Gastroesophageal sphincter (tissue), 4 donors: ENCODE data around the gene ANKS1B. TPM values are rescaled to one million over a fixed set of nuclear protein-coding genes. Genes with fewer than 3 reads are reported as not detected.

ENCODE experiments used
- ATAC-seq: fragments of 150-250 bp; one replicate; pipeline ENCODE4 v1.9.1; 2016; ENCODE audit warnings: mild to moderate bottlenecking, moderate library complexity
- H3K27ac ChIP-seq, 4 donors: fragments of 200-600 bp; sonication (generic) in 3 of 4; 1 replicate in 3 of 4; 2 replicates in 1 of 4; pipeline ENCODE4 v1.5.1; 2016 to 2019
- H3K27me3 ChIP-seq: fragments of 200-600 bp; sonication (generic); one replicate; pipeline ENCODE4 v1.5.1; 2019
- H3K36me3 ChIP-seq, 2 donors: fragments of 200-600 bp; sonication (generic); one replicate each; pipeline ENCODE4 v1.5.1; 2019; ENCODE audit warnings: control low read depth in 1 of 2
- H3K4me1 ChIP-seq, 3 donors: fragments of 200-600 bp; sonication (generic); 1 replicate in 2 of 3; 2 replicates in 1 of 3; pipeline ENCODE4 v1.5.1; 2016 to 2019; ENCODE audit warnings: control low read depth in 2 of 3
- H3K4me3 ChIP-seq, 2 donors: fragments of 200-600 bp; sonication (generic); one replicate each; pipeline ENCODE4 v1.5.1; 2019; ENCODE audit warnings: mild to moderate bottlenecking in 1 of 2, moderate library complexity in 1 of 2
- H3K9me3 ChIP-seq, 3 donors: fragments of 200-600 bp; sonication (generic); one replicate each; pipeline ENCODE4 v1.5.1; 2017 to 2019; ENCODE audit warnings: control low read depth in 2 of 3
- EP300 ChIP-seq: sonication (generic); formaldehyde crosslinking; IDR thresholded peaks from one replicate; pipeline ENCODE4 v1.6.1; 2017; ENCODE audit warnings: antibody characterized with exemption, mild to moderate bottlenecking
- POLR2A ChIP-seq, 2 donors: fragments of 450-650 bp; IDR thresholded peaks; one replicate each; pipeline ENCODE4 v1.6.1; 2017; ENCODE audit warnings: antibody characterized with exemption in 2 of 2, mild to moderate bottlenecking in 2 of 2, moderate library complexity in 1 of 2
- POLR2AphosphoS5 ChIP-seq: sonication (generic); formaldehyde crosslinking; IDR thresholded peaks from one replicate; pipeline ENCODE4 v1.6.1; 2017; ENCODE audit warnings: antibody characterized with exemption
- WGBS, 2 donors: methylation state at CpG; one replicate each; pipeline ENCODE4 v1.1.5; 2018; ENCODE audit warnings: low coverage in 1 of 2; 5-methylcytosine and 5-hydroxymethylcytosine counted together
- total RNA-seq, 4 donors: library from RNA; depleted of rRNA; stranded (reverse); fragments of >200 nt; gene quantifications; one replicate each; pipeline ENCODE4 v1.1.0, GENCODE V29; 2016
- TF ChIP-seq, protein P1 (sequence below), 4 experiments: fragments of 200-600 bp in 2 of 4; fragments of 450-650 bp in 2 of 4; sonication (generic) in 1 of 4; IDR thresholded peaks; one replicate each; pipeline ENCODE4 v1.5.1; 2017 to 2019; ENCODE audit warnings: antibody characterized with exemption in 4 of 4, mild to moderate bottlenecking in 2 of 4, moderate library complexity in 2 of 4

ANKS1B gene
- total RNA-seq, 4 donors from 2014 or later = 9.9 to 31.1 (median 21.4) TPM

DNA sequence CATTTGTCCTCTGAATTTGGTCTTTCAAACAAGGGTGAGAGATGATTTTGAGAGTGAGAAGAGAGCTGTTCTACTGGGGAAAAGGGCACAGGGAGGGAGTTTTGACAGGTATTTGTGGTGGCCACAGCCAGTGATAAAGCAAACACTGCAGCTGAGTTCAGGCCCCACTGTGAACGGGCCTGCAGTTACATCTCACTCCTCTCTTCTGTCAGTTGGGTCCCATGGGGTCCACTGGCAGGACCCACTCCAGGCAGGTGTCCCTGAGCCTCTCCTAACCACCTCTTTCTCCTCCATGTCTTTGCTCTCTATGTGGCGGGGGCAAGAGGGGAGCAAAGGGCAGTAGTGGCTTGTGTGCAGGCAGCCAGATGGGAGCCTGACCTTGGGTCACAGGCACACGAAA, 1044.8 kb downstream of the ANKS1B start:
- Histone ChIP-seq H3K36me3 (no peaks in the 10 kb centered on the region), H3K9me3 (peaks cover 0 to 4% (median 0%) of the 10 kb centered on the region in 3 donors), H3K27me3 (no peaks in the 10 kb centered on the region), H3K4me3 (no peak overlapping the region), H3K4me1 (no peaks in the 10 kb centered on the region), H3K27ac (no peak overlapping the region)
- TF ChIP-seq, protein P1, sequence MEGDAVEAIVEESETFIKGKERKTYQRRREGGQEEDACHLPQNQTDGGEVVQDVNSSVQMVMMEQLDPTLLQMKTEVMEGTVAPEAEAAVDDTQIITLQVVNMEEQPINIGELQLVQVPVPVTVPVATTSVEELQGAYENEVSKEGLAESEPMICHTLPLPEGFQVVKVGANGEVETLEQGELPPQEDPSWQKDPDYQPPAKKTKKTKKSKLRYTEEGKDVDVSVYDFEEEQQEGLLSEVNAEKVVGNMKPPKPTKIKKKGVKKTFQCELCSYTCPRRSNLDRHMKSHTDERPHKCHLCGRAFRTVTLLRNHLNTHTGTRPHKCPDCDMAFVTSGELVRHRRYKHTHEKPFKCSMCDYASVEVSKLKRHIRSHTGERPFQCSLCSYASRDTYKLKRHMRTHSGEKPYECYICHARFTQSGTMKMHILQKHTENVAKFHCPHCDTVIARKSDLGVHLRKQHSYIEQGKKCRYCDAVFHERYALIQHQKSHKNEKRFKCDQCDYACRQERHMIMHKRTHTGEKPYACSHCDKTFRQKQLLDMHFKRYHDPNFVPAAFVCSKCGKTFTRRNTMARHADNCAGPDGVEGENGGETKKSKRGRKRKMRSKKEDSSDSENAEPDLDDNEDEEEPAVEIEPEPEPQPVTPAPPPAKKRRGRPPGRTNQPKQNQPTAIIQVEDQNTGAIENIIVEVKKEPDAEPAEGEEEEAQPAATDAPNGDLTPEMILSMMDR (IDR thresholded peaks at IDR 0.05) = no peak
- TF ChIP-seq EP300 = no peak
- TF ChIP-seq POLR2A (IDR thresholded peaks at IDR 0.05) = no peak
- no peak for TF ChIP-seq POLR2AphosphoS5
- WGBS, 2 donors = 52 to 70% methylated on average over 2 of the region's 3 CpGs
- no peak for ATAC-seq

DNA sequence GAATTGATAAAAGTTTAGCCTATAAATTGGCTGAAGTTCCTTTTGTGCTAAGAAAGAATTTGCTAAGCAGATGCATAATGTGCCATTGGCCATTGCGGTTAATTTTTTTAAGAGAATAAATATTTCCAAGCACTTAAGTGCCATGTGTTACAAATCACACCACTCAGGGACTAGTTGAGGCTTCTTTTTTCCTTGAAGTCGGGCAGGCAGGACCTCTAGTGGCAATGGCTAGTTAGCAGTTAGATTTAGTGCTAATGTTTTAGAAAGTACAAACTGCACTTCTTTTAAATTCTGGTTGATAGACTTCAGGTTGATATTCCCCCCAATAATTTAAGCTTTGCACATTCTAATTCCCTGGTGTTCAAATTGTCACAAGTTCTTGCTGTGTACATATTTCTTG, 1045.4 kb downstream of the ANKS1B start:
- TF ChIP-seq, protein P1 (IDR thresholded peaks at IDR 0.05) = no peak
- no peak for TF ChIP-seq EP300
- TF ChIP-seq POLR2A (IDR thresholded peaks at IDR 0.05) = no peak
- TF ChIP-seq POLR2AphosphoS5 = no peak
- no peak for ATAC-seq
- 27 to 29% methylated on average over 2 of the region's 2 CpGs for WGBS, 2 donors
- no peaks in the 10 kb centered on the region for H3K27me3 ChIP-seq
- peaks cover 0 to 5% (median 0%) of the 10 kb centered on the region in 3 donors for H3K9me3 ChIP-seq
- H3K27ac ChIP-seq = no peak overlapping the region
- no peak overlapping the region for H3K4me3 ChIP-seq
- H3K4me1 ChIP-seq = no peaks in the 10 kb centered on the region
- H3K36me3 ChIP-seq = no peaks in the 10 kb centered on the region

DNA sequence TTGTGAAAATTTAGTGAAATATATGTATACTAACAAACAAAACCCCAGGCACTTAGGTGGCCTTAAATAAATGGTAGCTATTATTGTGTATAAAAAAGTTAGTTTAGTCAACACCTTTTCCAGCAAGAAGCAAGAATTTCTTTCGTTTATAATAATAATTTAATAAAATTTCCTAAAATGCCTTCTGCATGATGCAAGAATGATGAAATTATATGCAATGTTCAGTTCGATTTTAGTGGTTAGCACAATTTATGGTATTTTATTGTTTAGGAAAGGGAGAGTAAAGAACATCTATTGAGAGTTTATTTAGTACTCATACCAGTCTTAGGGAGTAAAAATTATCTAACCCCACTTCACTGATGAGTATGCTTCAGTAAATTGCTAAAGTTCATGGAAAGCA, 1048.9 kb downstream of the ANKS1B start:
- 72 to 83% methylated on average over 2 of the region's 2 CpGs for WGBS, 2 donors
- Histone ChIP-seq H3K4me3 (no peak overlapping the region), H3K9me3 (peaks cover 0 to 5% (median 0%) of the 10 kb centered on the region in 3 donors), H3K27ac (no peak overlapping the region), H3K4me1 (no peaks in the 10 kb centered on the region), H3K27me3 (no peaks in the 10 kb centered on the region), H3K36me3 (no peaks in the 10 kb centered on the region)
- no peak for TF ChIP-seq EP300
- TF ChIP-seq POLR2AphosphoS5 = no peak
- TF ChIP-seq, protein P1 (IDR thresholded peaks at IDR 0.05) = no peak
- no peak for TF ChIP-seq POLR2A (IDR thresholded peaks at IDR 0.05)
- no peak for ATAC-seq

DNA sequence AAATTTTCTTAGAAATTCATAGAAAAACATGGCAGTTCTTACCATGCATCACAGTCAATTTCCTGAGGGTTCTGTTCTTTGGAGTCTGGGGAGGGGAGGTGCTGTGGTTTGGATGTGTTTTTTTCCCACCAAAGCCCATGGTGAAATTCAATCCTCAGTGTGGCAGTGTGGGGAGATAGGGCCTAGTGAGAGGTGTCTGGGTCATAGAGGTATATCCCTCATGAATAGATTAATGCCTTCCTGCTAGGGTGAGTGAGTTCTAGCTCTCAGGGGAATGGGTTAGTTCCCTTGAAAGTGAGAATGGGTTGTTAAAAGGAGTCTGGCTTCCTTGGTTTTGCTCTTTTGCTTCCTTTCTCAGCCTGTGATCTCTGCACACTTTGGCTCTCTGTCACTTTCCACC, 1061.9 kb downstream of the ANKS1B start:
- no peaks in the 10 kb centered on the region for H3K9me3 ChIP-seq
- TF ChIP-seq POLR2A (IDR thresholded peaks at IDR 0.05) = no peak
- TF ChIP-seq POLR2AphosphoS5 = no peak
- no peak for TF ChIP-seq EP300
- TF ChIP-seq, protein P1 (IDR thresholded peaks at IDR 0.05) = no peak
- no peaks in the 10 kb centered on the region for H3K27me3 ChIP-seq
- no peaks in the 10 kb centered on the region for H3K4me1 ChIP-seq
- H3K36me3 ChIP-seq = no peaks in the 10 kb centered on the region
- no peak for ATAC-seq
- no peak overlapping the region for H3K27ac ChIP-seq
- no peak overlapping the region for H3K4me3 ChIP-seq

DNA sequence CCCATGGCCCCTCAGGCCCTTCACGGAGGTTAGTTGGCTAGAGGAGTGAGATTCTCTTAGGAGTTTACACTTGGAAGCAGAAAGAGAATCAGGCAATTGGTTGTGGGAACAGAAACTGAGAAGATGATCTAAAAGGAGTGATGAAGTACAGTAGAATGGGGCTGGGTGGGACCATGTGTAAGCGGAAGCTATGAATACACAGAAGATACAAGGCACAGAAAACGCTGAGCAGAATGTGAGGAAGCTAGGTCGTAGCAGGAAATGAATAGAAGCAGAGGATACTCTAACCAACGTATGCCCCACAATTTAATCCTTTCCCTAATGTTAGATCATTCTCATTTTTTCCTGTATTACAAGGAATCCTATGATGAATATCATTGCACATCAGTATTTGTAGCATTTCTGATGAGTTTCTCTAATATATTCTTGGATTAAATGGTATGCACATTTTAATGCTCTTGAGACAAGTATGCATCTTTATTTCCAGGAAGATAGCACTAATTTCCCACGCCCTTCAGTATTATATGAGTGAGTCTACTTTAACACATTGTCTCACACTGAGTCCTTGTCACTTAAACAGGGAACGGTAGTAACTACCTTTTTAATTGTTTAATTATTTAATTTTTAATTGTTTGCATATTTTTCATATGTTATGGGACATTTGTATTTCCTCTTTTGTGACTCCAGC, 1066.4 kb downstream of the ANKS1B start:
- no peaks in the 10 kb centered on the region for H3K4me1 ChIP-seq
- no peaks in the 10 kb centered on the region for H3K9me3 ChIP-seq
- 74 to 83% methylated on average over 2 to 7 of the region's 7 CpGs for WGBS, 2 donors
- no peak for ATAC-seq
- no peak overlapping the region for H3K4me3 ChIP-seq
- no peaks in the 10 kb centered on the region for H3K27me3 ChIP-seq
- no peaks in the 10 kb centered on the region for H3K36me3 ChIP-seq
- no peak overlapping the region for H3K27ac ChIP-seq
- TF ChIP-seq POLR2A (IDR thresholded peaks at IDR 0.05) (no peak), EP300 (no peak), POLR2AphosphoS5 (no peak)
- TF ChIP-seq, protein P1 (IDR thresholded peaks at IDR 0.05) = no peak
